Mesendoderm (in vitro differentiated cells): ENCODE measurements around the gene CCDC68.

Experiments
- DNase-seq: peaks from one replicate; pipeline ENCODE4 v3.0.0; 2013
- H2AK5ac ChIP-seq: 2 replicates; pipeline ENCODE4 v1.6.1; 2013; ENCODE audit warnings: low read length, inconsistent platforms
- H2BK120ac ChIP-seq: 2 replicates; pipeline ENCODE4 v1.6.1; 2013; ENCODE audit warnings: low read depth, mild to moderate bottlenecking, low read length, moderate library complexity, mixed read lengths
- H2BK15ac ChIP-seq: replicated peaks from 2 replicates; pipeline ENCODE4 v1.6.1; 2013; ENCODE audit warnings: low read depth, mild to moderate bottlenecking, moderate library complexity
- H2BK5ac ChIP-seq: 2 replicates; pipeline ENCODE4 v1.6.1; 2013; ENCODE audit warnings: low read length, inconsistent platforms
- H3K18ac ChIP-seq: 2 replicates; pipeline ENCODE4 v1.6.1; 2013; ENCODE audit warnings: mild to moderate bottlenecking, low read length, mixed read lengths
- H3K23ac ChIP-seq: one replicate; pipeline ENCODE4 v1.6.1; 2013; ENCODE audit warnings: low read length
- H3K27ac ChIP-seq: 2 replicates; pipeline ENCODE4 v1.5.1; 2013; ENCODE audit warnings: low read depth, mild to moderate bottlenecking, inconsistent platforms, low read length, moderate library complexity
- H3K27me3 ChIP-seq: 2 replicates; pipeline ENCODE4 v1.6.1; 2013; ENCODE audit warnings: low read length, control low read depth, mild to moderate bottlenecking, inconsistent platforms; ENCODE audit not compliant: insufficient read depth, poor library complexity
- H3K36me3 ChIP-seq: 2 replicates; pipeline ENCODE4 v1.6.1; 2013; ENCODE audit warnings: low read length, inconsistent platforms; ENCODE audit not compliant: control insufficient read depth, insufficient read depth
- H3K4ac ChIP-seq: one replicate; pipeline ENCODE4 v1.6.1; 2013; ENCODE audit warnings: low read depth, mild to moderate bottlenecking, low read length, moderate library complexity
- H3K4me1 ChIP-seq: 2 replicates; pipeline ENCODE4 v1.6.1; 2013; ENCODE audit warnings: low read depth, low read length, inconsistent platforms; ENCODE audit not compliant: control insufficient read depth
- H3K4me2 ChIP-seq: 2 replicates; pipeline ENCODE4 v1.6.1; 2013; ENCODE audit warnings: low read length
- H3K4me3 ChIP-seq: 2 replicates; pipeline ENCODE4 v1.5.1; 2013; ENCODE audit warnings: mild to moderate bottlenecking, low read length
- H3K56ac ChIP-seq: one replicate; pipeline ENCODE4 v1.6.1; 2013; ENCODE audit warnings: low read length
- H3K79me1 ChIP-seq: 2 replicates; pipeline ENCODE4 v1.6.1; 2013; ENCODE audit warnings: low read length, inconsistent platforms
- H3K79me2 ChIP-seq: 2 replicates; pipeline ENCODE4 v1.6.1; 2013; ENCODE audit warnings: mild to moderate bottlenecking, low read length; ENCODE audit not compliant: control insufficient read depth, insufficient read depth
- H3K9ac ChIP-seq: 2 replicates; pipeline ENCODE4 v1.6.1; 2013; ENCODE audit warnings: low read length, inconsistent platforms
- H4K5ac ChIP-seq: one replicate; pipeline ENCODE4 v1.6.1; 2013; ENCODE audit warnings: low read length
- H4K8ac ChIP-seq: one replicate; pipeline ENCODE4 v1.6.1; 2013; ENCODE audit warnings: low read depth, mild to moderate bottlenecking, control low read depth, low read length, moderate library complexity
- WGBS: extraction: QIAGEN DNeasy Blood & Tissue Kit; methylation state at CpG from one replicate; pipeline ENCODE4 v1.1.7; 2013; ENCODE audit warnings: low lambda C conversion rate, missing lambda C conversion rate; ENCODE audit not compliant: insufficient coverage; ENCODE audit errors: extremely low coverage; 5-methylcytosine and 5-hydroxymethylcytosine counted together

Gene CCDC68

GRCh38 chr18:54852780-54853675, 106.2 kb downstream of the CCDC68 start:
- WGBS = no CpG with 5 or more reads among the region's 6 CpGs

More at GRCh38 chr18:54852780-54853675, 106.2 kb downstream of the CCDC68 start:
- no peak overlapping the region for H3K23ac ChIP-seq
- H3K79me2 ChIP-seq = no peaks in the 10 kb centered on the region
- no peak overlapping the region for H3K18ac ChIP-seq
- H3K27ac ChIP-seq = no peak overlapping the region
- no peaks in the 10 kb centered on the region for H3K4me1 ChIP-seq
- H2BK15ac ChIP-seq = no peak overlapping the region
- no peaks in the 10 kb centered on the region for H3K79me1 ChIP-seq
- no peak for DNase-seq
- no peaks in the 10 kb centered on the region for H3K36me3 ChIP-seq
- no peak overlapping the region for H3K56ac ChIP-seq
- H3K27me3 ChIP-seq = no peaks in the 10 kb centered on the region
- no peak overlapping the region for H2BK120ac ChIP-seq
- no peak overlapping the region for H2AK5ac ChIP-seq
- no peak overlapping the region for H4K8ac ChIP-seq
- H4K5ac ChIP-seq = no peak overlapping the region
- H3K4ac ChIP-seq = no peak overlapping the region
- H3K4me2 ChIP-seq = no peak overlapping the region
- no peak overlapping the region for H3K4me3 ChIP-seq
- H3K9ac ChIP-seq = no peak overlapping the region
- no peak overlapping the region for H2BK5ac ChIP-seq
